ENCODE data around the gene BSND. TPM values are rescaled to one million over a fixed set of nuclear protein-coding genes. Genes with fewer than 3 reads are reported as not detected.

BSND gene
- total and polyA plus RNA-seq, 9 of the 15 experiments (the other 6 are each of a cell fraction or from before 2014, with no cell fraction given) = not detected

GRCh38 chr1:54996359-54996868 lies 2.3 kb upstream of the BSND start (continued):
- no peak for TF ChIP-seq SIN3A (IDR thresholded peaks at IDR 0.05; ENCODE audit: borderline replicate concordance in 2 of 2, control insufficient read depth in 1 of 2, low read depth in 2 of 2, low read length in 2 of 2)
- no peak for TF ChIP-seq CEBPB (tag; IDR thresholded peaks at IDR 0.05)
- TF ChIP-seq HLTF (IDR thresholded peaks at IDR 0.05) = no peak
- no peak for TF ChIP-seq TEAD2 (tag; IDR thresholded peaks at IDR 0.05)
- TF ChIP-seq TEAD4 (IDR thresholded peaks at IDR 0.05; ENCODE audit: low read length) = no peak
- no peak for TF ChIP-seq TEAD4 (CRISPR knock-in tag; IDR thresholded peaks at IDR 0.05; ENCODE audit: borderline replicate concordance)
- TF ChIP-seq JUNB (CRISPR knock-in tag; conservative IDR thresholded peaks at IDR 0.05) = no peak
- TF ChIP-seq NFIC (IDR thresholded peaks at IDR 0.05) = 0 out of 2 replicates have a peak, but pooled peaks have one; percentile 5
- peak; percentile 67; the same call in 1 of the 2 replicates for TF ChIP-seq TFAP4 (CRISPR knock-in tag; IDR thresholded peaks at IDR 0.05; ENCODE audit: borderline replicate concordance)
- TF ChIP-seq, protein P1, sequence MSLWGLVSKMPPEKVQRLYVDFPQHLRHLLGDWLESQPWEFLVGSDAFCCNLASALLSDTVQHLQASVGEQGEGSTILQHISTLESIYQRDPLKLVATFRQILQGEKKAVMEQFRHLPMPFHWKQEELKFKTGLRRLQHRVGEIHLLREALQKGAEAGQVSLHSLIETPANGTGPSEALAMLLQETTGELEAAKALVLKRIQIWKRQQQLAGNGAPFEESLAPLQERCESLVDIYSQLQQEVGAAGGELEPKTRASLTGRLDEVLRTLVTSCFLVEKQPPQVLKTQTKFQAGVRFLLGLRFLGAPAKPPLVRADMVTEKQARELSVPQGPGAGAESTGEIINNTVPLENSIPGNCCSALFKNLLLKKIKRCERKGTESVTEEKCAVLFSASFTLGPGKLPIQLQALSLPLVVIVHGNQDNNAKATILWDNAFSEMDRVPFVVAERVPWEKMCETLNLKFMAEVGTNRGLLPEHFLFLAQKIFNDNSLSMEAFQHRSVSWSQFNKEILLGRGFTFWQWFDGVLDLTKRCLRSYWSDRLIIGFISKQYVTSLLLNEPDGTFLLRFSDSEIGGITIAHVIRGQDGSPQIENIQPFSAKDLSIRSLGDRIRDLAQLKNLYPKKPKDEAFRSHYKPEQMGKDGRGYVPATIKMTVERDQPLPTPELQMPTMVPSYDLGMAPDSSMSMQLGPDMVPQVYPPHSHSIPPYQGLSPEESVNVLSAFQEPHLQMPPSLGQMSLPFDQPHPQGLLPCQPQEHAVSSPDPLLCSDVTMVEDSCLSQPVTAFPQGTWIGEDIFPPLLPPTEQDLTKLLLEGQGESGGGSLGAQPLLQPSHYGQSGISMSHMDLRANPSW (CRISPR knock-in tag; IDR thresholded peaks at IDR 0.05) = no peak
- TF ChIP-seq IRF2 (CRISPR knock-in tag; IDR thresholded peaks at IDR 0.05) = no peak
- TF ChIP-seq HNRNPLL (IDR thresholded peaks at IDR 0.05; ENCODE audit: low read depth, low read length, poor library complexity, severe bottlenecking) = no peak
- TF ChIP-seq PRPF4 (IDR thresholded peaks at IDR 0.05; ENCODE audit: insufficient read depth, low read depth, low read length, poor library complexity, severe bottlenecking) = no peak
- TF ChIP-seq CHCHD3 (CRISPR knock-in tag; IDR thresholded peaks at IDR 0.05) = no peak
- TF ChIP-seq MTA1 (IDR thresholded peaks at IDR 0.05; ENCODE audit: borderline replicate concordance) = no peak
- TF ChIP-seq SP2 (IDR thresholded peaks at IDR 0.05; ENCODE audit: extremely low read depth, low read depth, low read length, poor library complexity, severe bottlenecking) = no peak
- TF ChIP-seq, protein P2, sequence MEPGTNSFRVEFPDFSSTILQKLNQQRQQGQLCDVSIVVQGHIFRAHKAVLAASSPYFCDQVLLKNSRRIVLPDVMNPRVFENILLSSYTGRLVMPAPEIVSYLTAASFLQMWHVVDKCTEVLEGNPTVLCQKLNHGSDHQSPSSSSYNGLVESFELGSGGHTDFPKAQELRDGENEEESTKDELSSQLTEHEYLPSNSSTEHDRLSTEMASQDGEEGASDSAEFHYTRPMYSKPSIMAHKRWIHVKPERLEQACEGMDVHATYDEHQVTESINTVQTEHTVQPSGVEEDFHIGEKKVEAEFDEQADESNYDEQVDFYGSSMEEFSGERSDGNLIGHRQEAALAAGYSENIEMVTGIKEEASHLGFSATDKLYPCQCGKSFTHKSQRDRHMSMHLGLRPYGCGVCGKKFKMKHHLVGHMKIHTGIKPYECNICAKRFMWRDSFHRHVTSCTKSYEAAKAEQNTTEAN (CRISPR knock-in tag; IDR thresholded peaks at IDR 0.05) = no peak
- no peak for TF ChIP-seq ZNF384 (IDR thresholded peaks at IDR 0.05; ENCODE audit: low read depth, low read length)
- no peak for TF ChIP-seq ILK (tag; IDR thresholded peaks at IDR 0.05; ENCODE audit: borderline replicate concordance, low read depth)
- no peak for TF ChIP-seq ZNF274 (IDR thresholded peaks at IDR 0.05; ENCODE audit: borderline replicate concordance, low read depth, low read length)
- no peak for TF ChIP-seq LARP7 (IDR thresholded peaks at IDR 0.05)
- TF ChIP-seq FOSL1 (tag; conservative IDR thresholded peaks at IDR 0.05) = no peak
- TF ChIP-seq PRMT5 (CRISPR knock-in tag; IDR thresholded peaks at IDR 0.05) = no peak
